GM18861 (cell line): ENCODE data around the gene METTL26.

Source experiments
- ATAC-seq: cut with Tn5 transposase; IDR thresholded peaks from one replicate; pipeline ENCODE4 v1.9.1; 2021; ENCODE audit not compliant: unreplicated experiment

The METTL26 gene

GRCh38 chr16:625977-626765, 9.9 kb downstream of the METTL26 start:
- ATAC-seq = no peak

- no peak for ATAC-seq
Measured at GRCh38 chr16:625117-625976, 10.8 kb downstream of the METTL26 start.

- no peak for ATAC-seq
Measured at GRCh38 chr16:624526-625070, 11.5 kb downstream of the METTL26 start.

GRCh38 chr16:622920-623280, 13.2 kb downstream of the METTL26 start:
- ATAC-seq = no peak

- ATAC-seq = no peak
Measured at GRCh38 chr16:621526-622105, 14.5 kb downstream of the METTL26 start.

GRCh38 chr16:620700-621525, 15.2 kb downstream of the METTL26 start:
- no peak for ATAC-seq

- ATAC-seq = no peak
Measured at GRCh38 chr16:619476-620100, 16.5 kb downstream of the METTL26 start.

- no peak for ATAC-seq
Measured at GRCh38 chr16:617855-618254, 18.2 kb downstream of the METTL26 start.

- no peak for ATAC-seq
Measured at GRCh38 chr16:616733-617586, 19.1 kb downstream of the METTL26 start.

GRCh38 chr16:615122-615521, 21.0 kb downstream of the METTL26 start:
- ATAC-seq = no peak

- no peak for ATAC-seq
Measured at GRCh38 chr16:610513-611381, 25.4 kb downstream of the METTL26 start.

- ATAC-seq = no peak
Measured at GRCh38 chr16:609984-610383, 26.1 kb downstream of the METTL26 start.

- no peak for ATAC-seq
Measured at GRCh38 chr16:609316-609715, 26.8 kb downstream of the METTL26 start.

GRCh38 chr16:608019-608418, 28.1 kb downstream of the METTL26 start:
- ATAC-seq = no peak

- ATAC-seq = no peak
Measured at GRCh38 chr16:606656-607307, 29.3 kb downstream of the METTL26 start.

- ATAC-seq = no peak
Measured at GRCh38 chr16:603933-604332, 32.2 kb downstream of the METTL26 start.

GRCh38 chr16:600781-601180, 35.3 kb downstream of the METTL26 start:
- ATAC-seq = no peak
